ENCODE results near the gene FAM174B. TPM values are rescaled to one million over a fixed set of nuclear protein-coding genes. Genes with fewer than 3 reads are reported as not detected.

Gene FAM174B
- total RNA-seq, result 8.2 and 11.0 TPM in 2 replicates
- long read RNA-seq, partial matches to known transcripts, result 0 of 6 reads
- long read RNA-seq, other reads (novel, unspliced or antisense), result 4 of 6 reads

DNA sequence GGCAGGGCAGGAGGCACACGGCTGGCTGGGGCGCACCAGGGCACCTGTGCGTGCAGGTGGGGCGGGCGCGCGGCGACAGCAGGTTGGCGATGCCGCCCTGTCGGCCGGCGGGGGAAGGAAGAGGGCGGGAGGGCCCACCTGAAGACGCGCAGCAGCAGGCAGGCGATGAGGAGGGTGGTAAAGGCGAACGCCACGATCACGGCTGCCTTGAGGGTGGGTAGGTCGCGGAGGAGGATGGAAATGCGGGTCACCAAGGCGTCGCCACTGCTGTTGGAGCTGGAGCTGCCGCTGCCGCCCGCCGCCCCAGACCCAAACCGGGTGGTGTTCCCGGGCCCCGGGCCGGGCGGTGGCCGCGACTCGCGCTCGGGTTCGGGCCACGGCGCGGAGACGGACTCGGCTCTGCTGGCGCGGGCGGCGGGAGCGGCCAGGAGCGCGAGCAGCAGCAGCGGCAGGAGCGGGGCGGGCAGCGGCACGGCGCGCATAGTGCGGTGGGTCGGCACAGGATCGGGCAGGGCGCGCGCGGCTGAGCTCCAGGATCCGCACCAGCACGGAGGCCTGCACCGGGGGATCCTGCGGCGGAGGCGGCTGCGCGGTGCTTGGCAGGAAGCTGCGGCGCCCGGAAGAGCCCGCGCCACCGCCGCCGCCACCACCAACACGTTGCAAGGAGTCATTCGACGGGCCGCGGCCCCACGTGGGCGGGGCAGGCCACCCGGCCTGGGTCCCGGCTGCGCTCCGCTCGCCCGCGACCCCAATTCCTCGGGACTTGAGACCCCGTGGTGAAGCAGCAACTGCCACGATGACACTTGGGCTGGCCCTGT lies at the start of gene FAM174B:
TSS of gene FAM174B (minus strand) at position 598 of the 818 bp plus-strand sequence.
- peak; percentile 83 for DNase-seq (ENCODE audit: extremely low spot score, unreplicated experiment)
- H3K9me3 Mint-ChIP-seq (ENCODE audit: unreplicated experiment), result peaks cover 3% of the 10 kb centered on the region
- TF ChIP-seq, protein P1, sequence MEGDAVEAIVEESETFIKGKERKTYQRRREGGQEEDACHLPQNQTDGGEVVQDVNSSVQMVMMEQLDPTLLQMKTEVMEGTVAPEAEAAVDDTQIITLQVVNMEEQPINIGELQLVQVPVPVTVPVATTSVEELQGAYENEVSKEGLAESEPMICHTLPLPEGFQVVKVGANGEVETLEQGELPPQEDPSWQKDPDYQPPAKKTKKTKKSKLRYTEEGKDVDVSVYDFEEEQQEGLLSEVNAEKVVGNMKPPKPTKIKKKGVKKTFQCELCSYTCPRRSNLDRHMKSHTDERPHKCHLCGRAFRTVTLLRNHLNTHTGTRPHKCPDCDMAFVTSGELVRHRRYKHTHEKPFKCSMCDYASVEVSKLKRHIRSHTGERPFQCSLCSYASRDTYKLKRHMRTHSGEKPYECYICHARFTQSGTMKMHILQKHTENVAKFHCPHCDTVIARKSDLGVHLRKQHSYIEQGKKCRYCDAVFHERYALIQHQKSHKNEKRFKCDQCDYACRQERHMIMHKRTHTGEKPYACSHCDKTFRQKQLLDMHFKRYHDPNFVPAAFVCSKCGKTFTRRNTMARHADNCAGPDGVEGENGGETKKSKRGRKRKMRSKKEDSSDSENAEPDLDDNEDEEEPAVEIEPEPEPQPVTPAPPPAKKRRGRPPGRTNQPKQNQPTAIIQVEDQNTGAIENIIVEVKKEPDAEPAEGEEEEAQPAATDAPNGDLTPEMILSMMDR (IDR thresholded peaks at IDR 0.05), result no peak
- peaks cover 20% of the 10 kb centered on the region for H3K4me1 Mint-ChIP-seq (ENCODE audit: unreplicated experiment)
- H3K36me3 Mint-ChIP-seq (ENCODE audit: unreplicated experiment), result peaks cover 5% of the 10 kb centered on the region
- H3K27me3 Mint-ChIP-seq (ENCODE audit: unreplicated experiment), result peaks cover 49% of the 10 kb centered on the region
- no peak within 1 kb of the TSS for H3K27ac Mint-ChIP-seq (ENCODE audit: unreplicated experiment)
- peak within 1 kb of the TSS; percentile 74 for H3K4me3 Mint-ChIP-seq (ENCODE audit: unreplicated experiment)

DNA sequence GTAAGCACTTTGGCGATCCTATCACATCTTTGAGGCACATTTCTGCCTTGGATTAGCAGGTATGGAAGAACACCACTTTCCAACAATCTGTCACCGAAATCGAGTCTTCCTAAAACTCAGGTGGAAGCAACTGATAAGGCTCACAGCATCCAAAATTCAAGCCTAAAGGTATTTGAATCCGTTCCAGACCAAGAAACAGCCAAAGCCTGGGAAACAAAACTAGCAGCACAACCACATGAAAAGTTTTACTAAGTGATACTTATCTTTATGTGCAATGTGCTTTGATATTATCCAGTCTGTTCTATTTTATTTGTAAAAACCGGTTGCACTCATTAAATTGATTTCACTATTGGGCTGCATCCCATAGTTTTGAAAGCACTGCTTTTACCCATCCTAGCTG lies 40.5 kb upstream of the FAM174B start:
- H3K4me1 Mint-ChIP-seq (ENCODE audit: unreplicated experiment), result no peaks in the 10 kb centered on the region
- no peaks in the 10 kb centered on the region for H3K36me3 Mint-ChIP-seq (ENCODE audit: unreplicated experiment)
- peaks cover 22% of the 10 kb centered on the region for H3K27me3 Mint-ChIP-seq (ENCODE audit: unreplicated experiment)
- DNase-seq (ENCODE audit: extremely low spot score, unreplicated experiment), result no peak
- no peak overlapping the region for H3K27ac Mint-ChIP-seq (ENCODE audit: unreplicated experiment)
- no peak overlapping the region for H3K4me3 Mint-ChIP-seq (ENCODE audit: unreplicated experiment)
- TF ChIP-seq, protein P1 (IDR thresholded peaks at IDR 0.05), result no peak
- H3K9me3 Mint-ChIP-seq (ENCODE audit: unreplicated experiment), result no peaks in the 10 kb centered on the region

DNA sequence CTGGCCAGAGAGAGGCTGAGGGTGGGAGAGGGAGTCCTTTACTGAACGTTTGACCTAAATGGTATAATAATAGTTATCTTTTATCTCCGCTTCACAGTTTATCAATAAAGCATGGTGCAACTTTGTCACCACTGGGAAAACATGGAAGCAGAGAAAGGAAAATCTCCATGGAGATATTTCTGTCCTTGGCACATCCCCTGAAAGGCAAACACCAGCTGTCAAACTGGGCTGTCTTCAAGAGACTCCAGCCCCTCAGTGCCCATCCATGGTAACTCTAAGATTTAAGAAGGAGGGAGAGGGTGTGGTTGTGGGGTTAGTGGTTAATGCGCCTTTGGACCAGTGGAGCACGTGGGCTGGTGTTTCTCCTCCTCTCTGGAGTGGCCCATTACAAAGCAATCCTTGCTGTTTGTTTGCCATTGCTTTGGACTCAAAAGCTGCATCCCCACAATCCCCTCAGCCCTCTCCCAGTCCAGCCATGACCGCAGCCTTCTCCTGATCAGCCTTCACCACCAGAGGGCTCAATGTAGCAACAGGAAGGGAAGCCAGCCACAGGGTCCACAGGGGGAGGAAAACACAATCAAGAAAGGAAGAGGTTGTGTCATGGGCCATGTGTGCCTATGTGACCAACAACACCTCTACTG lies 38.2 kb upstream of the FAM174B start:
- Mint-ChIP-seq H3K36me3 (ENCODE audit: unreplicated experiment) (no peaks in the 10 kb centered on the region), H3K4me1 (ENCODE audit: unreplicated experiment) (no peaks in the 10 kb centered on the region), H3K4me3 (ENCODE audit: unreplicated experiment) (no peak overlapping the region), H3K27me3 (ENCODE audit: unreplicated experiment) (peaks cover 34% of the 10 kb centered on the region), H3K27ac (ENCODE audit: unreplicated experiment) (no peak overlapping the region), H3K9me3 (ENCODE audit: unreplicated experiment) (no peaks in the 10 kb centered on the region)
- no peak for DNase-seq (ENCODE audit: extremely low spot score, unreplicated experiment)
- TF ChIP-seq, protein P1 (IDR thresholded peaks at IDR 0.05), result peak; percentile 47

DNA sequence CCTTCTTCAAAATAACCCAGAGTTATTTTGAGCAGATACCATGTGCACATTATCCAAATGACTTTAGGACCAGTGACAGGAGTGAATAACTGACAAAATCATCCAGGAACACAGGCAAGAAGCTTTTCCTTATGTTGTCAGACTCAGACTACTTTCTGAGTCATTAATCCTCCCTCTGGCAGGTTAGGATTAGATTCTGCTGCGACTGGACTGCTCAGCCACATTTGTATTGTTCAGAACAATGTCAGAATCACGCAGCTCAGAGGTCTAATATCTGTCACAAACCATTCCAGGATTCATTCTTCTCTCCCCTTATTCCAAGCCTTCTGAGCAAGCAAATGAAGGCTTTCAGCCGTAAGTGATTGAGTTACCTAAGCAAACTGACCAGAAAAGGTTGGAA lies 34.8 kb upstream of the FAM174B start:
- Mint-ChIP-seq H3K27ac (ENCODE audit: unreplicated experiment) (no peak overlapping the region), H3K27me3 (ENCODE audit: unreplicated experiment) (peaks cover 46% of the 10 kb centered on the region), H3K4me3 (ENCODE audit: unreplicated experiment) (no peak overlapping the region), H3K9me3 (ENCODE audit: unreplicated experiment) (no peaks in the 10 kb centered on the region), H3K4me1 (ENCODE audit: unreplicated experiment) (no peaks in the 10 kb centered on the region), H3K36me3 (ENCODE audit: unreplicated experiment) (no peaks in the 10 kb centered on the region)
- TF ChIP-seq, protein P1 (IDR thresholded peaks at IDR 0.05), result no peak
- no peak for DNase-seq (ENCODE audit: extremely low spot score, unreplicated experiment)

DNA sequence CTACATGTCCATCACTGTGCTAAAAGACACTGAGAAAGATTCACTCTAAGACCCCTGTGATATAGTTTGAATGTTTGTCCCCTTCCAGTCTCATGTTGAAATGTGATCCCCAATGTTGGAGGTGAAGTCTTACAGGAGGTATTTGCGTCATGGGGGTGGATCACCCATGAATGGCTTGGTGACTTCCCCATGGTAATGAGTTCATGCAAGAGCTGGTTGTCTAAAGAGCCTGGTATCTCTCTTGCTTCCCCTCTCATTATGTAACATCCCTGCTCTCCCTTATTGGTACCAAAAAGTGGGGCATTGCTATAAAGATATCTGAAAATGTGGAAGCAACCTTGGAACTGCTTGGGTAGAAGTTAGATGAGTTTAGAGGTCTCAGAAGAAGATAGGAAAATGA lies 32.2 kb upstream of the FAM174B start:
- no peaks in the 10 kb centered on the region for H3K36me3 Mint-ChIP-seq (ENCODE audit: unreplicated experiment)
- H3K4me1 Mint-ChIP-seq (ENCODE audit: unreplicated experiment), result peaks cover 7% of the 10 kb centered on the region
- TF ChIP-seq, protein P1 (IDR thresholded peaks at IDR 0.05), result no peak
- no peak for DNase-seq (ENCODE audit: extremely low spot score, unreplicated experiment)
- peaks cover 49% of the 10 kb centered on the region for H3K27me3 Mint-ChIP-seq (ENCODE audit: unreplicated experiment)
- H3K27ac Mint-ChIP-seq (ENCODE audit: unreplicated experiment), result no peak overlapping the region
- no peaks in the 10 kb centered on the region for H3K9me3 Mint-ChIP-seq (ENCODE audit: unreplicated experiment)
- H3K4me3 Mint-ChIP-seq (ENCODE audit: unreplicated experiment), result no peak overlapping the region

All from osteocyte (in vitro differentiated cells).